Measurements from ENCODE around the gene WDR7. TPM values are rescaled to one million over a fixed set of nuclear protein-coding genes. Genes with fewer than 3 reads are reported as not detected.
"Not testable (repeated sequence)": the region's sequence is repeated elsewhere in the genome, so short reads cannot be mapped to it uniquely, and the experiment has no call there.

The WDR7 gene
- total RNA-seq, 1 donor from 2014 or later: 28.4 TPM

DNA sequence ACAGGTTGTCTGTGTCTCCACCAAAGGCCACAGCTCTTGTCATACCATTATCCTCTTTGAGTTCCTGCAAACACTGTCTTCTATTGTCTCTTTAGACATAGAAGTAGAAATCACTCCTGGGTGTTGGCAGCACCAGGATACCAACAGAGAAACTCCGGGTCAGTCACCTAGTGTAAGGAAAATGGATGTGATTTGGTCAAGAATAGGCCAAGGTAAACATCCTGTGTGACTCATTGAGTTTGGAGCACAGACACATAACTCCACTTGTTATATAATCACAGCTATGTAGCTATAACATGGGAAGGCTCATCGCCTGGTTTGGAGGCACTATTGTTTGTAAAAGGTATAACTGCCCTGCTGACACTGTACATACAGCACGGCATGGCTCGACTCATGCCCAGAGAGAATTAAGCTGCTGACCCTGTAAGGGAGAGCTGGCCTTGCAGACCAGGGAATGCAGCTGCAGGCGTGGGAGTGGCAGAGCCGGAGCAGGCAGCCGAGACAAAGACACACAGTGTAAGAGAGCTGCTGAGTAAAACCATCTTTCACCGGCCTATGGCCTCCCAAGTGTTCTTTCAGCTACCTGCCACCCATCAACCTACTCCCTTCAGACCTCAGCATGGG is 9.3 kb upstream of the WDR7 start:
- Mint-ChIP-seq H3K4me3 (no peak overlapping the region), H3K27ac (no peak overlapping the region), H3K36me3 (ENCODE audit: low read depth) (peaks cover 6% of the 10 kb centered on the region), H3K9me3 (no peaks in the 10 kb centered on the region), H3K27me3 (ENCODE audit: insufficient read depth) (no peaks in the 10 kb centered on the region), H3K4me1 (ENCODE audit: low read depth) (peaks cover 29% of the 10 kb centered on the region)
- DNase-seq (ENCODE audit: low spot score): no peak
- intact Hi-C loops (cut with micrococcal nuclease): no loop called here

DNA sequence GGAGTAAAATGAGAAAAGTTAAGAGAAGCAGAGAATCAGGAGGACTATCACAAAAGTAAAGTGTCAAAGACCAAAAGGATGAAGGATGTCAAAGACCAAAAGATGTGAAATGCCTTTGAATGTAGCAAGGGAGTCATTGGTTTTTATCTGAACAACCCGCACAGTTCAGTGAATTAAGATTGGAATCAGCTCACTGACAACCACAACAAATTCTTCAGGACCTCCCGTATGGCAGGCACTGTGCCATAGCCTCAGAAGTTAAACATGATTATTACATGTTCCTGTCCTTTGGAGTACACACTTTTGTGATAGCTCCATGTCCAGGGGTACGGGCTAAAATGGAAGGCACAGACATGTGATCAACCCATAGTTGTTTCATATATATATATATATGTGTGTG is 7.8 kb upstream of the WDR7 start:
- no peaks in the 10 kb centered on the region for H3K27me3 Mint-ChIP-seq (ENCODE audit: insufficient read depth)
- intact Hi-C loops (cut with micrococcal nuclease): no loop called here
- no peak for DNase-seq (ENCODE audit: low spot score)
- H3K4me1 Mint-ChIP-seq (ENCODE audit: low read depth): peaks cover 30% of the 10 kb centered on the region
- H3K36me3 Mint-ChIP-seq (ENCODE audit: low read depth): peaks cover 8% of the 10 kb centered on the region
- no peaks in the 10 kb centered on the region for H3K9me3 Mint-ChIP-seq
- no peak overlapping the region for H3K4me3 Mint-ChIP-seq
- no peak overlapping the region for H3K27ac Mint-ChIP-seq

DNA sequence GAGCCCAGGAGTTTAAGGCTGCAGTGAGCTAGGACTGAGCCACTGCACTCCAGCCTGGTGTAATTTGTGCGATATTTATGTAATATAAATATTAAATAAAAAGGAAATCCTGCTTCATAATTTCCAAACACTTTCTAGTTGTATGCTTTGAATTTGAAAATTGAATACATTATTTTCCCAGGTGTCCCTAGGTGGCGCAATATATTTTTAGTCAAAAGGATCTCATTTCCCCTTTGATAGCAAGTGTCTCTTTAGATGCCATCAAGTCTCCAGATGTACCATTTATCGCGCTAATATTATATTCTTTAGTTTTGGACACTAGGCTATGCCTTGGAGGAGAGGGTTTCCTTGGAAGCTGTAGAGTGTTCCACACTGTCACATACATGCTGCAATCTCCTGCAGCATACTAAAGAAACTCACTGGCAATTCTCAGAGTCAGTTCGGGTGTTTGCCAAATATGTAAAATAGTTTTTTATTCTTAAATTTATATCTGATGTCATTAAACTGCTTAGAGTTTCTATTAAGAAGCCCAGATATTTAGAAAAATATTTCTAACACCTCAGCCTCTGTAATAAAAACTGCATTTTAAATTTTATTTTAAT is 5.6 kb upstream of the WDR7 start:
- Mint-ChIP-seq H3K27ac (no peak overlapping the region), H3K4me1 (ENCODE audit: low read depth) (peaks cover 33% of the 10 kb centered on the region), H3K36me3 (ENCODE audit: low read depth) (peaks cover 2% of the 10 kb centered on the region), H3K27me3 (ENCODE audit: insufficient read depth) (no peaks in the 10 kb centered on the region), H3K9me3 (no peaks in the 10 kb centered on the region), H3K4me3 (no peak overlapping the region)
- intact Hi-C loops (cut with micrococcal nuclease): loop anchor here (1.0 kb wide), 1 partner anchor 64 kb away; no protein-coding TSS in a partner anchor
- DNase-seq (ENCODE audit: low spot score): no peak

DNA sequence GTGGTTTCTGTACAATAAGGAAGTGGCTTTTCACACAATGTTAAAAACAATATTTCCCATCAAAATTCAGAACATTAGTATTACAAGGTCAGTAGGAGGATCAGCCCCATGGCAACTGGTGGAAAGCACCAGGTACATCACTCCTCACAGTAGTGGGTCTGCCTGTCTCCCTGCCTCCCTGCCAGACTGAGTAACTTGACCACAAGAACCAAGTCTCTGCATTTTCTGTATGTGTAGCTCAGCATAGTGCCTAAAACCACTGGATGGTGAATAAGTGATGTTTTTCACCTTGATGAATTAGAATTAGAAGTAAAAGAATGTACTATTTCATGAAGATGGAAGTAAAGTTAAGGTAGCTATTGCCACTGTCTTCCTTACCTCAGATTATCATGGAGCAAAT is 4.1 kb upstream of the WDR7 start:
- Mint-ChIP-seq H3K9me3 (peaks cover 4% of the 10 kb centered on the region), H3K27ac (peak overlapping the region; percentile 62), H3K27me3 (ENCODE audit: insufficient read depth) (no peaks in the 10 kb centered on the region), H3K4me3 (no peak overlapping the region), H3K36me3 (ENCODE audit: low read depth) (peaks cover 6% of the 10 kb centered on the region), H3K4me1 (ENCODE audit: low read depth) (peaks cover 44% of the 10 kb centered on the region)
- intact Hi-C loops (cut with micrococcal nuclease): no loop called here
- no peak for DNase-seq (ENCODE audit: low spot score)

DNA sequence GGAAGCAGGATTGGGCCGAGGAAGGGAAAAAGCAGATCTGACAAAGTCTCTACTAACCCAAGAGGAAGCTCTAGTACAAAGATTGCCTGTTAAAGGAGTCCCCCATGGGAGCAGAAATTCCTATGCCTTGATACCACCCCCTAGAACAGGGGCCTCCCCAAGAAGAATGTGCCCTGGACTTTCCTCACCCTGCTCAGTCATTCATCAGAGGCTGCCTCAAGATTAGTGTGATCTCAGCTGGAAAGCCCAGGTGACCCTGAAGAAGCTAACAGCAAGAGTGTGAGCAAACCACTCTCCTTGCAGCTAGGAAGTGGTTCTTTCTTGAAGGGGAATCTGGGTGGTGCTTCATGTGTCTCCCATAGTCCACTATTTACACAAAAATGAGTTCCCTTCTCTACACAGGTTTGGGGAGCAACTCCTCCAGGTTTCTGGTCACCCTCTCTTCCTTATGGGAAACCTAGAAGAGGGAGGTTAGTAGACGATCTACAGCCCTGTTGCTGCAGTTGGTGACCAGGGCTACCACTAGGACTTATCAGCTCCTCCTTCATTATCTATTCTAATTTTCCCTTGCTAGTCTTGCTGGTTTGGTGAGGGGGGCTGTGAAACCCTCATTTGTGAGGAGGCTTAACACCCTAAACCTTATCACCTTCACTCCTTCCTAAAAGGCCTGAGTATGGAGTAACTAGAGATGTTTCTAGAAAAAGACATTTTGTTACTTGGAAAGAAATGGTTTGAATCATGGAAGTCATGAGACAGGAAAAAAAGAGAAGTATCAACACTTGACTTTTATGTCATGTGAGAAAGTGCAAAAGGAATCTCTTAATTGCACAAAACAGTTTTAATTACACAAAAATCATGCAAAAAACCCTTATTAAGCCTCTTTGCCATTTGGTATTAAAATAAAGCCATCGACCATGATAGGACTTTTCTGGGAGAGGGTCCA is 2.9 kb upstream of the WDR7 start:
- no peak overlapping the region for H3K4me3 Mint-ChIP-seq
- intact Hi-C loops (cut with micrococcal nuclease): no loop called here
- no peak for DNase-seq (ENCODE audit: low spot score)
- H3K36me3 Mint-ChIP-seq (ENCODE audit: low read depth): peaks cover 6% of the 10 kb centered on the region
- peaks cover 54% of the 10 kb centered on the region for H3K4me1 Mint-ChIP-seq (ENCODE audit: low read depth)
- H3K27me3 Mint-ChIP-seq (ENCODE audit: insufficient read depth): no peaks in the 10 kb centered on the region
- H3K9me3 Mint-ChIP-seq: peaks cover 4% of the 10 kb centered on the region
- H3K27ac Mint-ChIP-seq: peak overlapping the region; percentile 20

DNA sequence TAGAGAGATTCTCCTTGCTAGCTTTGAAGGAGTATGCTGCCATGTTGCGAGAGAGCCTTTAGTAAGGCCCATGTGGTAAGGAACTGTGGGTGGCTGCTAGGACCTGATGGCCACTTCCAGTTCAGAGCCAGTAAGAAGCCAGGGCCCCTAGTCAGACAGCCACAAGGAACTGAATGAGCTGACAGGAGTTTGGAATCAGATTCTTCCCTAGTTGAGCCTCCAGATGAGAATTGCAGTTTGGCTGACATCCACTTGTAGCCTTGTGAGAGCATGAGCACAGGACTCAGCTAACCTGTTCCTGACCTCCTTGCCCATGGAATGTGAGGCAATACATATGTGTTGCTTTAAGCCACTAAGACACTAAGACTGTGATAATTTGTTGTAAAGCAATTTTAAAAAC is 1.2 kb upstream of the WDR7 start:
- Mint-ChIP-seq H3K27ac (peak overlapping the region; percentile 94), H3K9me3 (peaks cover 4% of the 10 kb centered on the region), H3K36me3 (ENCODE audit: low read depth) (peaks cover 11% of the 10 kb centered on the region), H3K4me1 (ENCODE audit: low read depth) (peaks cover 68% of the 10 kb centered on the region), H3K27me3 (ENCODE audit: insufficient read depth) (no peaks in the 10 kb centered on the region), H3K4me3 (peak overlapping the region; percentile 89)
- intact Hi-C loops (cut with micrococcal nuclease): loop anchor here (2.0 to 5.0 kb wide), 4 partner anchors 21 to 982 kb away; no protein-coding TSS in a partner anchor
- DNase-seq (ENCODE audit: low spot score): no peak

DNA sequence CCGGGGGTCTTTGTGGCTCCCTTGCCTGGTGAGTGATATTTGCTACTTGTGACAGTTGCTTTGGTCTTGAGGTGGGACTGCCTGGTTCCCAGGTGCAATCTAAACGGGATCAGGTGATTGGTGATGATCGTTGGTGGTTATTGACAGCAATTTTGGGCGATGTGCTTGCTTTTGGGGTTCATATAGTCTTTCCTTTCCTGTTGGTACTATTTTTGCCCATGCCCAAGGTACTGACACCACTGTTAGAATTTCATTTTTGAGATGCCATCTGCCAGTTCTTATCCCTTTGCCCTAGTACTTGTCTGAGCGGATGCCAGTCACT is 573 bp downstream of the WDR7 start:
- Mint-ChIP-seq H3K9me3 (peaks cover 4% of the 10 kb centered on the region), H3K27me3 (ENCODE audit: insufficient read depth) (no peaks in the 10 kb centered on the region), H3K4me1 (ENCODE audit: low read depth) (peaks cover 70% of the 10 kb centered on the region), H3K4me3 (peak overlapping the region; percentile 89), H3K36me3 (ENCODE audit: low read depth) (peaks cover 11% of the 10 kb centered on the region), H3K27ac (peak overlapping the region; percentile 94)
- DNase-seq (ENCODE audit: low spot score): no peak
- intact Hi-C loops (cut with micrococcal nuclease): loop anchor here (1.0 to 5.0 kb wide), 7 partner anchors 13 to 981 kb away; partner anchors contain the start of genes FECH and TXNL1

DNA sequence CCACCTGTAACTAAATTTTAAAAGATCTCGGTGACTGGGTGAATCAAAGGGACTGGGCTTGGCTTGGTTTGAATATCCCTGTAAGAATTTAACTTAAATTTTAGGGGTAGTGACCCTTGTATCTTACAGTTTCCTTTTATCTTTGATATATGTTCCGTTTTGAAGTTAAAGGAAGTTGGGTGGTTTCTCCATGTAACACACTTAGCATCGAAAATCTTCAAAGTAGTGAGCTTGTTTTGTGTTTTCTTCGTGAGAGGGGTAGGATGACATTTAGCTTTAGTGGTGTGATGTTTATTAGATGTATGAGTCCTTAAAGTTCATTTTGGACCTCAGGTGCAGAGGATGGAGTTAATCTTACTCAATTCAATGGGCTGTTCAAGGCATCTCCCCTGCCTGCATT is 1.6 kb downstream of the WDR7 start:
- no peaks in the 10 kb centered on the region for H3K27me3 Mint-ChIP-seq (ENCODE audit: insufficient read depth)
- H3K4me1 Mint-ChIP-seq (ENCODE audit: low read depth): peaks cover 60% of the 10 kb centered on the region
- peak overlapping the region; percentile 64 for H3K4me3 Mint-ChIP-seq
- peaks cover 8% of the 10 kb centered on the region for H3K36me3 Mint-ChIP-seq (ENCODE audit: low read depth)
- peaks cover 4% of the 10 kb centered on the region for H3K9me3 Mint-ChIP-seq
- no peak for DNase-seq (ENCODE audit: low spot score)
- intact Hi-C loops (cut with micrococcal nuclease): loop anchor here (5.0 kb wide), 1 partner anchor 979 kb away; no protein-coding TSS in a partner anchor
- peak overlapping the region; percentile 62 for H3K27ac Mint-ChIP-seq

DNA sequence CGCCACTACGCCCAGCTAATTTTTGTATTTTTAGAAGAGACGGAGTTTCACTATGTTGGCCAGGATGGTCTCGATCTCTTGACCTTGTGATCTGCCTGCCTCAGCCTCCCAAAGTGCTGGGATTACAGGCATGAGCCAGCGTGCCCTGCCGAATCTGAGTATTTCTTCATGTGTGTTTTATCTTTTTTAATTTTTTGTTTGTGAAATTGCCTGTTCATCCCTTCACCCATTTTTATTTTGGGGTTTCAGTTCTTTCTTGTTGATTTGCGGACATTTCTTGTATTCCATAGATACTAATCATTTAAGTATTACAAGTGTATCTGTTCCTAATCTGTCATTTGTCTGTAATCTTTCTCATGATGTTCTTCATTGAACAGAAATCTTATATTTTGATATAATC is 3.1 kb downstream of the WDR7 start:
- H3K4me1 Mint-ChIP-seq (ENCODE audit: low read depth): peaks cover 53% of the 10 kb centered on the region
- H3K9me3 Mint-ChIP-seq; DNase-seq (ENCODE audit: low spot score); H3K27ac Mint-ChIP-seq; H3K27me3 Mint-ChIP-seq (ENCODE audit: insufficient read depth); H3K36me3 Mint-ChIP-seq (ENCODE audit: low read depth); H3K4me3 Mint-ChIP-seq: not testable (repeated sequence)
- intact Hi-C loops (cut with micrococcal nuclease): loop anchor here (5.0 kb wide), 1 partner anchor 978 kb away; no protein-coding TSS in a partner anchor

DNA sequence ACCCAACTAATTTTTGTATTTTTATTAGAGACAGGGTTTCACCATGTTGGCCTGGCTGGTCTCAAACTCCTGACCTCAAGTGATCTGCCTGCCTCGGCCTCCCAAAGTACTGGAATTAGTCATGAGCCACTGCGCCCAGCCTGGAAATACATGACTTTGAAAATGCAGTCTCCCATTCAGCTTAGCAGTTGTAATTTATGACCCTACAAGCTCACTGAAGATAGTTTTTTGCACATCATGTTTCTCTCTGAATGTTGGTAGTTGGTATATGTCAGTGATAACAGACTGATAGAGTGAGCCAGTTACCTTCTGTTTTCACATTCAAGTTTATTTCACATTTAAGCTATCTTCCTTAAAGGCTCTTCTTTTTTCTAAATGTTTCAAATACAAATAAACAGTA is 7.1 kb downstream of the WDR7 start:
- peaks cover 39% of the 10 kb centered on the region for H3K4me1 Mint-ChIP-seq (ENCODE audit: low read depth)
- H3K9me3 Mint-ChIP-seq: no peaks in the 10 kb centered on the region
- intact Hi-C loops (cut with micrococcal nuclease): no loop called here
- H3K27me3 Mint-ChIP-seq (ENCODE audit: insufficient read depth): no peaks in the 10 kb centered on the region
- no peak overlapping the region for H3K4me3 Mint-ChIP-seq
- no peak overlapping the region for H3K27ac Mint-ChIP-seq
- DNase-seq (ENCODE audit: low spot score): no peak
- H3K36me3 Mint-ChIP-seq (ENCODE audit: low read depth): peaks cover 15% of the 10 kb centered on the region

DNA sequence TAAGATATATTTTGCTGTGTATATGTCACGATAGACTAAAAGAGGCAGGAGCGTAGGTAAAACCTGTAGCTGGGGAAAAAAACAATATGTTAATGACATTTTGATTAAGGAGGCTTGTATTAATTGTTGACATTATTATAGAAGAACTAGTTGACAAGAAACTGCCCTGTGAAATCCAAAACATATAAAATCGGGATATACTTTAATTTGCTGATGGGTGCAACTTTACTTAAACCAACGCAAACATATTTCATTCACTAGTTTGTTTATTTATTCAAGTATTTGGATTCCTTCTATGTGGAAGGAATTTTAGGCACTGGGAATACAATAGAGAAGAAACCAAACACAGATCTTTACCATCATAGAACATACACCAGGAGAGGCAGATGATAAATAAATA is 8.0 kb downstream of the WDR7 start:
- H3K4me3 Mint-ChIP-seq: no peak overlapping the region
- no peak overlapping the region for H3K27ac Mint-ChIP-seq
- H3K9me3 Mint-ChIP-seq: no peaks in the 10 kb centered on the region
- intact Hi-C loops (cut with micrococcal nuclease): no loop called here
- peaks cover 32% of the 10 kb centered on the region for H3K4me1 Mint-ChIP-seq (ENCODE audit: low read depth)
- no peak for DNase-seq (ENCODE audit: low spot score)
- peaks cover 11% of the 10 kb centered on the region for H3K36me3 Mint-ChIP-seq (ENCODE audit: low read depth)
- no peaks in the 10 kb centered on the region for H3K27me3 Mint-ChIP-seq (ENCODE audit: insufficient read depth)

DNA sequence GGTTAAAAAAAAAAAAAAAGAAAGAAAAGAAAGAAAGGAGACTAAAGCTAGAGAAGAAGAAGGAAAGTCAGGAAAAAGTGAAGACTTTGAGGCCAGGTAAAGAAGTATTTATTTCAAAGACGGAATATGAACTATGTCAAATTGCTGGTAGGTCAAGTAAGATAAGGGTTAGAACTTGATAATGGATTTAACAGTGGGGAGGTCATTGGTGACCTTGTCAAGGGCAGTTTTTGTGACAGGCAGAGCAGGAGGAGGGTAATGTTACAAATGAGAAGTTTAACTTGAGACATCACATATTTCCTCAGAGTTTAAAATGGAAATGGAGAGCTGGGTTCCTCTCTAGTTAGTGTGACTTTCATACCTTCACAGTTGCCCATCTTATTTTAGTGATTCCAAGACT is 9.5 kb downstream of the WDR7 start:
- Mint-ChIP-seq H3K9me3 (no peaks in the 10 kb centered on the region), H3K27ac (no peak overlapping the region), H3K36me3 (ENCODE audit: low read depth) (peaks cover 11% of the 10 kb centered on the region), H3K27me3 (ENCODE audit: insufficient read depth) (no peaks in the 10 kb centered on the region), H3K4me3 (no peak overlapping the region), H3K4me1 (ENCODE audit: low read depth) (peaks cover 21% of the 10 kb centered on the region)
- intact Hi-C loops (cut with micrococcal nuclease): no loop called here
- DNase-seq (ENCODE audit: low spot score): no peak

All from activated T-helper 1 cell treated with anti-CD3 and anti-CD28 coated beads, Interleukin-12 subunit alpha, Interleukin-12 subunit beta, Interleukin-2, Interleukin-4 antibody, amounts not matched to agents 30 ng/mL and 10 ng/mL and 1 ng/mL, durations not matched to agents 14 hours and 24 hours and 36 hours (primary cell).